Right forelimb (tissue), 1 donor: Measurements from ENCODE around the gene PBX3.
A peak's percentile ranks its signal among the peaks of the same experiment; 100 is the strongest.

Source experiments
- DNase-seq: peaks from one replicate; pipeline ENCODE4 v3.0.0-alpha.2; 2018

PBX3 gene

GRCh38 chr9:125956102-125956501 is 208.9 kb downstream of the PBX3 start:
- no peak for DNase-seq

DNA sequence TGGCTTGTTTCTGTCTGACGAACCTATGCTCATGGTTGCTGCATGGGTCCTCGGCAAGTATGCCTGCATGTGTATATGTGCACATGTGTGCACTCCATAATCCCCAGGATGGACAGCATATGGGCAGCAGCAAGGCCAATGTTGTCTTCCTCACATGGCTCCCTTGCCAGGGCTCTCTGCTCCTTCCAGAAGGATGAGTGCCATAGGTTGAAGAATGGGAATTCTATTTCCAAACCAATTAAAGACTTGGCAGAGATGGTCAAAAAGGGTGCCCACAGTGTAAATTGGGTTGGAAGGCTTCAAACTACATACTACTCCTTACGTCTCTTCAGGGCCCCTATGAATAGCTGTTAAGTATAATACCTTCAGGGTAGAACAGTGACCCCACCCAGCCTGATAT is 212.1 kb downstream of the PBX3 start:
- no peak for DNase-seq

GRCh38 chr9:125959951-125960619 is 212.9 kb downstream of the PBX3 start:
- DNase-seq: no peak

- no peak for DNase-seq
Observed at GRCh38 chr9:125960626-125961025, 213.5 kb downstream of the PBX3 start.

DNA sequence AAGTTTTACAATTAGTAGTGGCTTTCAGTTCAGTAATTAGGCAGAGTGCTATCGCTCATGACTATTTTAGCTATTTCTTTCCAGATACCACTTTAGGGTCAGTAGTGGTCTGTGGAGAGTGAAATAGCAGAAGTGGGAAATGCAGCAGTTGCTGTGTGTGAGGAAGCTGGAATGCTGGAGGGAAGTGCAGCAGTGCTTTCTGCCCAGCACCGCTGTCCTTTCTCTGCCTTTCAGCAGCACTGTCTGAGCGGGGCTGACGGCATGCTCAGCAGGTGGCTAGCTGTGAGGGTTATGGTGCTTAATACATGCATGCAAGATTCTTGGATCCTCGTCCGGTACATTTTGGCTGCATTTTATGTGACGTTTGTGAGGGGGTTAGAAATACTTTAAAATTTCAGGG is 213.9 kb downstream of the PBX3 start:
- peak; percentile 64 for DNase-seq

GRCh38 chr9:125963932-125964331 is 216.8 kb downstream of the PBX3 start:
- no peak for DNase-seq

- no peak for DNase-seq
Observed at GRCh38 chr9:125964702-125965225, 217.6 kb downstream of the PBX3 start.

DNA sequence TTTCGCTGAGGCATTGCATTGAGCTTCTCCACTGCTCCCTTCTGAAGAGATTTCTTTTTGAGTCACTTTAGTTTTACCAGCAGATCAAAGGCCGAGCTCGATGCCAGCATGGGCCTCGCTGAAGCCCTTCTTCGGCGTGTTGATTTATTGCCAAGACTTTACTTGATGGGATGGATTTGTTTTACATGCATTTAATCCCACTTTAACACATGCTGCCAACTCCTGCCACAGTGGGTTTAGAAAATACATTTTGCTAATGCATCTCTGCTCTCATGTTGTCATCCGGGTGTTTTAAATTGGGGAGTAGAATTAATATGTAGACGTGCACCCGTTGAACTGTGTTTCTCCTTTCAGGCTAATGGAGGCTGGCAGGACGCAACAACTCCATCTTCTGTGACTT is 218.3 kb downstream of the PBX3 start:
- DNase-seq: no peak

GRCh38 chr9:125966466-125966865 is 219.3 kb downstream of the PBX3 start:
- DNase-seq: no peak

DNA sequence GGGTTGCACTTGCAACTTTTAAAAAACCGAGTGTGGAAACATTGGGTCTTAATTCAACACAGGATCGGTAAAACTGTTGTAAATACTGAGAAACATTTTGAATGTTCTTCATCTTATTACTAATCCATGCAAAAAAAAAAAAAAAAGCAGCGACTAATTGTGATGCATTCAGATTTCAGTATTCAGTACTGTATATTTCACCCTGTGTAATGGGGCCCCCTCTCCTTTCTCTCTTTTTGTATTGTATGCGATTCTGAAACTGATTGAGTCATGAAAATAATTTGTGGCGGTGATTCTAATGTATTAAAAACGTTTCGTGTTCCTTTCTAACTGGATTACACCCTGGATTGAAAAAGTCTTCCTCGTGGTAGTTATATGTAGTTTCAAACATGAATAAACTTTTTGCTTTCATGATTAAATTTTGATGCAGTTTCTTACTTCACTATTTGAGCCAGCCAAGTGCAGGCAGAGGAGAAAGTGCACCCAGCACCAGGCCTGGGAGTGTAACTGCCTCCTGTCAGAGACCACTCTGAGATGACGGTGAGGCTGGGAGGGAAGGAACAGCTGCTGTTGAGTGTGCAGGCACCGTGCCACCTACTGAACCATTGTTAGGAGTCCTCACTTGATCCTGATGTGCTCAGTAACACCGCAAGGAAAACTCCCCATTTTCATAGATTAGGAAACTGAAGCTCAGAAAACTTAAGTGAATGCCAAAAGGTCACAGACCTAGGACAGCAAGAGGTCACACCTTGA is 220.0 kb downstream of the PBX3 start:
- DNase-seq: no peak

DNA sequence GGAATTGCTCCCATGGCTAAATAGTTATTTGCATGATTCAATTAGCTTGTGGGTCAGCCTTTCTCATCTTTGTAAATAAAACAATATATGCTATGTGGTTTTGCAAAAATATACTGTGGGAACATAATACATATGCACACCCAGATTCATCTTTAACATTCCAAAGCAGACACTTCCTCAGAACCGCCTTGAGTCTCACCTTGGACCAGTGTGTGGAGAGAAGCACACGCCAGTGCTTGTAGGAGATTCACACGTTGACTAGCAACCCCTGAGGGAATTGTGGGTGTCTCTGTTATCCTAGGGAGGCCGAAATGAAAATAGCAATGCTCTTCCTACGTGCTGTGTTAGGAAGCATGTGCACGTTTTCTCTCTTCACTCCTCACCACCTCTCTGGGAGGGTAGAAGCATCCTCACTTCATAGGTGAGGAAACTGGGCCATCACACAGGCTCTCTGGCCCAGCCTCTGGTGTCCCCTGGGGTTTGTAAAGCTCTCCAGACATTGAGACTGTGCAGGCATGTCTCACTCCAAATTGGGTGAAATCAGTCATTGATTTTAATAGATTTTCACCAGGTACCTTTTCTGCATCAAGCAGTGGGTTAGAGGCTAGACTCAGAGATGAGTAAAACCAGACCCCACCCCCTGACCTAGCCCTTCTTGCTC is 221.7 kb downstream of the PBX3 start:
- no peak for DNase-seq

GRCh38 chr9:125969462-125969861 is 222.3 kb downstream of the PBX3 start:
- DNase-seq: no peak

GRCh38 chr9:125969868-125970267 is 222.7 kb downstream of the PBX3 start:
- no peak for DNase-seq

GRCh38 chr9:125970340-125970739 is 223.2 kb downstream of the PBX3 start:
- no peak for DNase-seq

DNA sequence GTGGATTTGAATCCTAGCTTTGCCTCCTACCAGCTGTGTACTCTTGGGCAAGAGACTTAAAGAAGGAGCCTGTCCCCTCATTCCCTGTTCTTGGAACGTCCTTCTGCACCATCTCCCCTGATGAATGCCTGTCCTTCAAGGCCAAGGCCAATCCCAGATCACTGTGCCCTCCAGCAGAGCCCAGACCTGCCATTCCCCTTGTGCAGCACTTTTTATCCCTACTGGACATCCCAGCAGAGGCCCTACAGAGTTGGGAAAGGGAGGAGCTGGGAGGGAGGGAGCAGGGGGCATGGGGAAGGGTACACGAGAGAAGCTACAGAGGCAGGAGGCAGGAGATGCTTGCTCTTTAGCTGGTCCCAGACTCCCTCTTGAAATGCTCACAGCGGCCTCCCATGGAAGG is 223.9 kb downstream of the PBX3 start:
- no peak for DNase-seq

DNA sequence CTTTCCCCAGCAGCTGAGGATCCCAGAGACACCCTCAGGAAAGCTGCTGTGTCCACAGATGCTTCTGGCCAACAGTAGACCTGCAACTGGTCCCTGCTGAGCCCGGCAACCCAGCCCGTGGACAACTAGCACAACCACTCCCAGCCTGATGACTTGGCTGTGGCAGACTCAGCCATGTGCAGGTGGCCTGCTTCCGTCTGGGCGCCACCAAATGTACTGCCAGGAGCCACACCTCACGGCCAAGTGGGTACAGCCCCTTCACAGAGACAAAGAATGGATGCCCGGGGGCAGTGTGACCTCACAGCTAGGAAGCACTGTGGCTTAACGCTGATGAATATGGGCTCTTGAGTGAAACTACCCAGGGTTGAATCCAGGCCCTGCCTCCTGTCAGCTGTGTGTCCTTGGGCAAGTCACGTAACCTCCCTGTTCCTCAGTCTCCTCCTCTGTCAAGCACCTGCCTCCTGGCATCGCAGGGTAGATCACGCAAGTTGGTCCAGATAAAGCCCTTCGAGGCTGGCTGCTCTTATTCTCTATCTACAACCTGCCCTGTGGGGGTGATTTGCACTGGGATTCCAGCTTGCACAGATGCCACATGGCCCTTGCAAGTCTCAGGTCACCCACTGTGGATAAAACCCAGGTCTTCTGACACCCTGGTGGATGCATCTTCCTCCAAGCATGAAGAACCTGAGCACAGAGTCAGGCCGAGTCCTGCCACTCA is 225.0 kb downstream of the PBX3 start:
- no peak for DNase-seq

DNA sequence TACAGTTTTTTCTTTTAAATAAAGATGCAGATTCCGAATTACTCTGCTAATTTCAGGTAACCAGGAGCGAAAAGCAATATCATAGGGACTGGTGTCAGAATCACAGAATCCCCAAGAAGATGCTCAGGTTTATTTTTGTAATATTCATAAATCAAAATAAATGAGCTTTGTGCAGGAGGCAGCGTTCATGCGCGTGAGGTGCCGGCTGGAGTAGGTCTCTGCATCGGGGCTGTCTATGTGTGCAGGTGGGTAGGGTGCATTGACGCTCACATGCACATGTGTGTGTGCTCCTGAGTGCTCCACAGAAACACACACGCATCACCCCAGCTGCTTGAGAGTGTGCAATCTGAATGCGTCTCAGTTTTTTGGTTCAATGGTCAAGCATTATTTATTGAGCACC is 226.4 kb downstream of the PBX3 start:
- no peak for DNase-seq

DNA sequence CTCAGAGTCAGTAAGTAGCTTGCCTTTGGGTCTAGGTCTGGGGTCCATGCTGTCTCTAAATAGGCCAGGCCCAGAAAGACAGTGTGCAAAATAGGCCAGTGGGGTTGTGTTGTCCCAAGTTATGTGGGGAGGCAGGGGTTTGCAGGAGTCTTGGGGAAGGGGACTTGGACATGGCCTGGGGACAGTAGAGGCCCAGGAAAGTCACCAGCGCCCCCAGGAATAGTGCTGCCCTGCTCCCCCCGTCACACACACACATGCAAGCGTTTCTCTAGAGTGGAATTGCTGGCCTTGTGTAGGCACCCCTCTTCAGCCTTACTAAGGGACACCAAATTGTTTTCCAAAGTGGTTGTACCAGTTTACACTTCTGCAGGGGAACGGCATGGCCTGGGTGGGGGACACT is 227.5 kb downstream of the PBX3 start:
- no peak for DNase-seq

DNA sequence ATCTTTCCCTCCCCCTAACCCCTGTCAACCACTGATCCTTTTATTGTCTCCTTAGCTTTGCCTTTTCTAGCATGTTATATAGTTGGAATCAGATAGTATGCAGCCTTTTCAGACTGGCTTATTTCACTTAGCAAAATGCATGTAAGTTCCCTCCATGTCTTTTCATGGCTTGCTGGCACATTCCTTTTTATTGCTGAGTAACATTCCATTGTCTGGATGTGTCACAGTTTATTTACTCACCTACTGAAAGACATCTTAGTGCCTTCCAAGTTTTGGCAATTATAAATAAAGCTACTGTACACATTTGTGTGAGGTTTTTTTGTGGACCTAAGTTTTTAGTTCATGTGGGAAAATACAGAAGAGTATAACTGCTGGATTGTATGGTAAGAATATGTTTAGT is 230.1 kb downstream of the PBX3 start:
- DNase-seq: no peak

GRCh38 chr9:125979383-125979782 is 232.2 kb downstream of the PBX3 start:
- DNase-seq: no peak

- DNase-seq: peak; percentile 37
Observed at GRCh38 chr9:125982798-125983406, 235.7 kb downstream of the PBX3 start.

DNA sequence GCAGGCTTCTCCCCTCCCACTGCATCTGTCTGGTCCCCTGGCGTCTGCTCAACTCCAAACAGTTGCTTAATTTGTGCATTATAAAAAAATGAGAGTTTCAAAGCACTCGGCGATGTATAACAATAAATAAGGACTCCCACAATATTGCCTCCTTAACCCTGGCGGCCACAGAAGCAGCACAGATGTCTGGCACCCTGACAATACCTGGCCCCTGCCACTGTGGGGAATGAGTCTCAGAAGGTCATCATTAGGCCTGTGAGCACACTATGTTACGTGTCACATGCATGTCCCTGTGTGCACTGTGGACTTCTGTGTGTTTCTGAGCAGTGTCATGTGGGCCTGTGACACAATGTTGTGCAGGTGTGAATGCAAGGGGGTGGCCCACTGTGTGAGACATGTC is 236.5 kb downstream of the PBX3 start:
- no peak for DNase-seq

- peak; percentile 7 for DNase-seq
Observed at GRCh38 chr9:125984461-125984860, 237.3 kb downstream of the PBX3 start.
